Jurkat, Clone E6-1 (cell line): ENCODE data around the gene TRIO.

Source experiments
- DNase-seq: peaks from one replicate; pipeline ENCODE4 v3.0.0-alpha.2; 2011; ENCODE audit warnings: low read depth, low spot score
- H3K4me3 ChIP-seq: 2 replicates; pipeline ENCODE4 v1.5.1; 2011; ENCODE audit warnings: mild to moderate bottlenecking, low read length, control low read depth, moderate library complexity

The TRIO gene

DNA sequence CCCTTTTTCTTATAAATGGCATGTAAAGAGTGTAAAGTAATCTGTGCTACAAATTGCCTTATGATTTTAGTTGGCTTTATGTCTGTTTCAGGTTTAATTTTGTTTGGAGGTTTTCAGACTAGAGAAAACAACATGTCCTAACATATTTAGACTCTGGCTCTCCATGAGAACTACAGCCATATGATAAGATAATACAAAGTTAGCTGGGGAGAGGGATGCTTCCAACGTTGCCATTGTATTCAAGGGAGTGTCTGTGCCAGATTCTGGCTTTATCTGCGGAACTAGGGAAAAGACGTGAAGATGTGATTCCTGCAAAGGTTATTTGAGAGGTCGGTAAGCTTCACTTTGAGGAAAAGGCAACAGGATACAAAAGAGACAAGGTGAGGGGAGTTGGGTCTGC lies 298.5 kb downstream of the TRIO start:
- no peak overlapping the region for H3K4me3 ChIP-seq
- no peak for DNase-seq

DNA sequence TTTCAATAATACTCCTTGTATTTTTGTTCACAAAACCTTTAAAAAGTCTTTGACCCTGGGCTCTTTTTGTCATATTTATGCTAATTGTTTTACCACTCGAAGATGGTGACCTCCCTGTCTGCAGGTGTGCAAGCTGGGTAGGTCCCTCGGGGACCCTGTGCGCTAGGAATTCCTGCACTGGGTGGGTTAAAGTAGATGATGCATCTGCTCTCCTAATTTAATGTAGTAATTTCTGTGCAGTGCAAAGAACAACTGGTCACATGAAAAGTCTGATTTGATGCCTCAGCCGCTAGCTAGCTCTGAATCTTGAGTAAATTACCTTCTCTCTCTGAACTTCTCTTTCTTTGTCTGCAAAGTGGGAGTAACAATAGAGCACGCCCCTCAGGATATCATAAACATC lies 299.4 kb downstream of the TRIO start:
- no peak for DNase-seq
- no peak overlapping the region for H3K4me3 ChIP-seq

GRCh38 chr5:14443671-14444093 lies 300.5 kb downstream of the TRIO start:
- DNase-seq, result no peak
- H3K4me3 ChIP-seq, result no peak overlapping the region

- DNase-seq, result no peak
- H3K4me3 ChIP-seq, result no peak overlapping the region
These were observed 301.0 kb downstream of the TRIO start for GRCh38 chr5:14444161-14444560.

- DNase-seq, result no peak
- no peak overlapping the region for H3K4me3 ChIP-seq
These were observed 301.9 kb downstream of the TRIO start for GRCh38 chr5:14445013-14445412.

- H3K4me3 ChIP-seq, result no peak overlapping the region
These were observed 302.6 kb downstream of the TRIO start for GRCh38 chr5:14445576-14446290.

GRCh38 chr5:14447958-14448911 lies 305.1 kb downstream of the TRIO start:
- H3K4me3 ChIP-seq, result no peak overlapping the region
- no peak for DNase-seq

More at GRCh38 chr5:14445576-14446290, 302.6 kb downstream of the TRIO start:
- no peak for DNase-seq

GRCh38 chr5:14449052-14449661 lies 306.0 kb downstream of the TRIO start:
- no peak overlapping the region for H3K4me3 ChIP-seq
- no peak for DNase-seq

- DNase-seq, result no peak
- H3K4me3 ChIP-seq, result no peak overlapping the region
These were observed 306.9 kb downstream of the TRIO start for GRCh38 chr5:14450018-14450524.

DNA sequence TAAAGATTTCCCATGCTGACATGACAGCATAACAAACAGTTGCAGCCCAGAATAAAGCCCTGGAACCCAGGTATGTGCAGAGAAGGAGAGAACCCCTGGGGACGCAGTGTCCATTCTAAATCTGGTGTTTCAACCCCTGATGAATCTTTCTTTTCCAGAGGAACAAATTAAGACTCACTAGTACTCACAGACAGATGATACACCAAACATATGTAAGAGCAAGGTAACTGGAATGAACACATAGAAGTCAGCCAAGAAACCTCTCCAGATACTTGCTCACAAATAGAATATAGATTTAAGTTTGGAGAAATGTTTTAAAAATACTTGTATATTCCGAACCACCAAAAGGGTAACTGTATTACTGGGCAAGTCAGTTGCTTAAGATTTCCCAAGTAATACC lies 307.6 kb downstream of the TRIO start:
- no peak for DNase-seq
- no peak overlapping the region for H3K4me3 ChIP-seq

- no peak overlapping the region for H3K4me3 ChIP-seq
- DNase-seq, result no peak
These were observed 308.7 kb downstream of the TRIO start for GRCh38 chr5:14451871-14452270.

DNA sequence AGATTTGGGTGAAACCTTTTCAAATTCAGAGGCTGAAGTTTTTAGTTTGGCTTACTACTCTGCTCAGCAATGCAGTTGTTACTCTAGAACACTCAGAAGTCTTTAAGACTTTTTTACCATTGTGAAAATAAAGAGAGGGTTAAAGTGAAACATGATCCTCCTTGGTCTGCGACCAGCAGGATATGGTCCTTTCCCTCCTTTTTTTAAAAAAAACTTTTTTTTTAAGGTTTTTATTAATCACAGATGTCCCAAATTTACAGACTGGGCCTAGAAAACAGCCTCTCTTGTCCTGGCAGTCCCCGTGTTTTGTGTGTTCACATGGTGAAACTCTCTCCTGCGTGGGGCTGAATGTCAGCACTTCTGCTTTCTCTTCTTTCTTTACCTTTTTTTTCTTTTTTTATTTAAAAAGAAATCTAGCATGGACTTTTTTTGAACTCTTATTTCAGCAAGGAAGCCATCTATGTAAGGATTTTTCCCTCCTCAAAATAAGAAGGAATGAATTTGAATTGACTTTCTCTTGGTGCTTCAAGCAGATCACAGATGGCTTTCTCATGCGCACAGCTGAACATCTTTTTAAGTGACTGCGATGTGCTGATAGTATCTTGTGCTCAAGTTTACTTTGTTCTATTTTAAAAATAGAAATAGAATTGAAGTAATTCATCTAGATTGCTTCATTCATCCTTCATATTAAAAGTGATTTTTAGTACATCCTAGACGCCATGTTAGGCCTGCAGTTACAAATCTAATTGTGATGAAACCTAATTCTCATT lies 309.7 kb downstream of the TRIO start:
- H3K4me3 ChIP-seq, result no peak overlapping the region
- DNase-seq, result no peak

DNA sequence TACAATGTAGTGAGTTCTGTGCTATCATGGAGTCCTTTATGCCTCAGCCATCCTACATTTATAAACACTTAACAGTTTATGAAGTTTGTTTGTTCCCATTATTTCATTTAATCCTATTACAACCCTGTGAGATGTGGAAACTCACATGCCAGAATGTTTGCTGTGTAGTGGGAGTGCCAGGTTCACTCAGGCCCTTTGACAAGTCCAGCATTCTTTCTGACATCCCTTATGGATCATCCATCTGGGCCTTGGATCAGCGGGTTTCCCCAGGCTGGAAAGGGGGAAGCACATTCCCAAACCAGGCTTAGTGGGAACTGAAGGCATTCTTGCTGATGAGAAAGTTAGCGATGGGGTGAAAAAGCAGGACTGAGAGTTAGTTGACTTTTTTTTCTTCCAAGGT lies 310.3 kb downstream of the TRIO start:
- H3K4me3 ChIP-seq, result no peak overlapping the region
- DNase-seq, result no peak

DNA sequence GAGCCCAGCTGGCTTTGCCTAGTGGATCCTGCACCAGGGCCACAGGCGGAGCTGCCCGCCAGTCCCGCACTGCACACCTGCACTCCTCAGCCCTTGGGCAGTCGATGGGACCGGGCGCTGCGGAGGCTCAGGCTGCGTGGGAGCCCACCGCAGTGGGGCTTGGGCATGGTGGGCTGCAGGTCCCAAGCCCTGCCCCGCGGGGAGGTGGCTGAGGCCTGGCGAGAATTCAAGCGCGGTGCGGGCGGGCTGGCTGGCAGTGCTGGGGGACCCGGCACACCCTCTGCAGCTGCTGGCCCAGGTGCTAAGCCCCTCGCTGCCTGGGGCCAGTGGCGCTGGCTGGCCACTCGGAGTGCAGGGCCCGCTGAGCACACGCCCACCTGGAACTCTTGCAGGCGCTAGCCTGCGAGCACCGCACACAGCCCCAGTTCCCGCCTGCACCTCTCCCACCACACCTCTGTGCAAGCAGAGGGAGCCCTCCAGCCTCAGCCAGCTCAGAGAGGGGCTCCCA lies 312.7 kb downstream of the TRIO start:
- H3K4me3 ChIP-seq, result no peak overlapping the region
- DNase-seq, result no peak

- no peak overlapping the region for H3K4me3 ChIP-seq
- DNase-seq, result no peak
These were observed 314.3 kb downstream of the TRIO start for GRCh38 chr5:14457476-14457875.

DNA sequence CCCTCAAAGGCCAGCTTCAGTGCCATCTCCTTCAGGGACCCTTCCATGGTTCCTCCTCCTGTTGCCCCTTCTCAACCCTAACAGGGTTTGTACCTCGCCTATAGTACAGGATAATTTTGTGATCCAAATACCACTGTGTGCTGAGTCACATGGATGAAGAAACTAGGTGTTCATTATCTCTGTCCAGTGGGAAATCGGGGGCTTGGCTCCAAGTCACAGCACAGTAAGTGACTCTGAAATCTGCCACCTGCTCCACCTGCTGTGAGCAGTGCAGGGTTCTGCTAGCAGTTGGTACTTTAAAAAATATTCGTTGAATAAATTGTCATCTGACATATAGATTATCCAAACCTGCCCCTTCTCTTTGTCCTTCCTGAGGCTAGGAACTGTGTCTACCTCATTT lies 315.3 kb downstream of the TRIO start:
- DNase-seq, result no peak
- H3K4me3 ChIP-seq, result no peak overlapping the region

- H3K4me3 ChIP-seq, result no peak overlapping the region
- no peak for DNase-seq
These were observed 317.8 kb downstream of the TRIO start for GRCh38 chr5:14460844-14461398.

DNA sequence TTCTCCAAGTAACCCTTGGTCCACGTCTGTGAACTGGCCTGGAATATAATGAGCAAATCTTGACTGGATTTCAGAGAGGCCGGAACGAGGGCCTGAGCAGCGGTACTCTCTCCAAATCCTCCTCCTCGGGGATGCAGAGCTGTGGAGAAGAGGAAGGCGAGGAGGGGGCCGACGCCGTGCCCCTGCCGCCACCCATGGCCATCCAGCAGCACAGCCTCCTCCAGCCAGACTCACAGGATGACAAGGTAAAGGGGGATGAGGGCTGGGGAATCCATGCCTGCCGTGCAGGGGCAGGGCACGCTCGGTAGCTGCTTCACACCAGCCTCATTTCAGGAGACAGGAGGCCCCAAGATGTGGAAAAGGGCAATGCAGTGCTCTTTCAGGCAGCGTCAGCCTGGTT lies 319.5 kb downstream of the TRIO start:
- DNase-seq, result no peak
- no peak overlapping the region for H3K4me3 ChIP-seq

- DNase-seq, result no peak
- H3K4me3 ChIP-seq, result no peak overlapping the region
These were observed 320.5 kb downstream of the TRIO start for GRCh38 chr5:14463629-14464028.
